Neural progenitor cell (in vitro differentiated cells): ENCODE measurements around the gene NEDD8. TPM values are rescaled to one million over a fixed set of nuclear protein-coding genes. Genes with fewer than 3 reads are reported as not detected.
"Not testable (repeated sequence)": the region's sequence is repeated elsewhere in the genome, so short reads cannot be mapped to it uniquely, and the experiment has no call there.

Source experiments
- DNase-seq: peaks from one replicate; pipeline ENCODE4 v3.0.0-alpha.2; 2016; ENCODE audit warnings: low spot score
- H2AFZ ChIP-seq: fragments of 200-600 bp; sonication (generic); replicated peaks from 2 replicates; pipeline ENCODE4 v1.6.1; 2016; ENCODE audit warnings: antibody characterized with exemption
- H3F3A ChIP-seq: fragments of 200-600 bp; sonication (generic); 2 replicates; pipeline ENCODE4 v1.6.1; 2016; ENCODE audit warnings: antibody characterized with exemption, low read depth
- H3K27ac ChIP-seq: fragments of 200-600 bp; sonication (generic); 2 replicates; pipeline ENCODE4 v1.5.1; 2016; ENCODE audit warnings: mild to moderate bottlenecking
- H3K27me3 ChIP-seq: fragments of 200-600 bp; sonication (generic); 2 replicates; pipeline ENCODE4 v1.6.1; 2016; ENCODE audit warnings: mild to moderate bottlenecking, moderate library complexity
- H3K36me3 ChIP-seq: fragments of 200-600 bp; sonication (generic); 2 replicates; pipeline ENCODE4 v1.5.1; 2016
- H3K4me1 ChIP-seq: fragments of 200-600 bp; sonication (generic); 2 replicates; pipeline ENCODE4 v1.6.1; 2016; ENCODE audit warnings: mixed run types
- H3K4me2 ChIP-seq: fragments of 200-600 bp; sonication (generic); 2 replicates; pipeline ENCODE4 v1.6.1; 2016
- H3K4me3 ChIP-seq: fragments of 200-600 bp; sonication (generic); 2 replicates; pipeline ENCODE4 v1.5.1; 2016
- H3K79me2 ChIP-seq: fragments of 200-600 bp; sonication (generic); 2 replicates; pipeline ENCODE4 v1.6.1; 2016; ENCODE audit warnings: low read depth
- H3K9ac ChIP-seq: fragments of 200-600 bp; sonication (generic); 2 replicates; pipeline ENCODE4 v1.6.1; 2016
- H3K9me3 ChIP-seq: fragments of 200-600 bp; sonication (generic); 2 replicates; pipeline ENCODE4 v1.5.1; 2016; ENCODE audit warnings: low read depth
- H4K20me1 ChIP-seq: fragments of 200-600 bp; sonication (generic); 2 replicates; pipeline ENCODE4 v1.6.1; 2016; ENCODE audit warnings: low read depth
- H3K27ac Mint-ChIP-seq: 3 replicates; pipeline ENCODE4 v1.8.0; 2021; ENCODE audit warnings: mixed read lengths
- H3K27me3 Mint-ChIP-seq: 2 replicates; pipeline ENCODE4 v1.8.0; 2022; ENCODE audit warnings: low read depth, mild to moderate bottlenecking, inconsistent platforms, moderate library complexity, mixed read lengths; ENCODE audit not compliant: insufficient read depth
- H3K36me3 Mint-ChIP-seq: 3 replicates; pipeline ENCODE4 v1.8.0; 2021; ENCODE audit warnings: mixed read lengths
- H3K4me1 Mint-ChIP-seq: 3 replicates; pipeline ENCODE4 v1.8.0; 2021; ENCODE audit warnings: mixed read lengths
- H3K4me3 Mint-ChIP-seq: 3 replicates; pipeline ENCODE4 v1.8.0; 2021; ENCODE audit warnings: mild to moderate bottlenecking, moderate library complexity, mixed read lengths
- H3K9me3 Mint-ChIP-seq: 3 replicates; pipeline ENCODE4 v1.8.0; 2020; ENCODE audit warnings: mixed read lengths
- CTCF ChIP-seq: fragments of 200-600 bp; sonication (generic); IDR thresholded peaks from 2 replicates; pipeline ENCODE4 v1.5.1; 2017; ENCODE audit warnings: antibody characterized with exemption, mild to moderate bottlenecking
- EZH2 ChIP-seq: fragments of 200-600 bp; sonication (generic); IDR thresholded peaks from 2 replicates; pipeline ENCODE4 v1.6.1; 2017; ENCODE audit warnings: antibody characterized with exemption, mild to moderate bottlenecking, moderate library complexity
- EZH2phosphoT487 ChIP-seq: fragments of 200-600 bp; sonication (generic); IDR thresholded peaks from 2 replicates; pipeline ENCODE4 v1.6.1; 2017; ENCODE audit warnings: antibody characterized with exemption
- total RNA-seq: library from RNA; depleted of rRNA; stranded (reverse); fragments of >200 nt; gene quantifications from 2 replicates; pipeline ENCODE4 v1.2.3, GENCODE V29; 2015; ENCODE audit warnings: low replicate concordance

NEDD8 gene
- total RNA-seq, 1 donor from 2014 or later: 220 TPM

GRCh38 chr14:24246765-24247212 lies 14.6 kb upstream of the NEDD8 start:
- no peak overlapping the region for H3K4me3 ChIP-seq
- peaks cover 3% of the 10 kb centered on the region for H3K27me3 Mint-ChIP-seq
- no peak overlapping the region for H3K9ac ChIP-seq
- no peak for DNase-seq
- no peak overlapping the region for H3K4me2 ChIP-seq
- H3K36me3 Mint-ChIP-seq: no peaks in the 10 kb centered on the region
- no peaks in the 10 kb centered on the region for H3K27me3 ChIP-seq
- H3K27ac Mint-ChIP-seq: peak overlapping the region; percentile 38
- H3K9me3 Mint-ChIP-seq: no peaks in the 10 kb centered on the region
- no peaks in the 10 kb centered on the region for H3K9me3 ChIP-seq
- H4K20me1 ChIP-seq: no peaks in the 10 kb centered on the region
- no peaks in the 10 kb centered on the region for H3K4me1 ChIP-seq
- TF ChIP-seq CTCF (no peak), EZH2phosphoT487 (no peak), EZH2 (no peak)
- no peak overlapping the region for H3K4me3 Mint-ChIP-seq
- H3F3A ChIP-seq: peaks cover 18% of the 10 kb centered on the region
- peaks cover 7% of the 10 kb centered on the region for H3K4me1 Mint-ChIP-seq
- H3K79me2 ChIP-seq: no peaks in the 10 kb centered on the region
- no peaks in the 10 kb centered on the region for H3K36me3 ChIP-seq
- no peak overlapping the region for H3K27ac ChIP-seq
- H2AFZ ChIP-seq: no peak overlapping the region

GRCh38 chr14:24245350-24245749 lies 13.2 kb upstream of the NEDD8 start:
- H3K9me3 ChIP-seq, H3K4me2 ChIP-seq, H4K20me1 ChIP-seq, H3K27me3 Mint-ChIP-seq, H3K9ac ChIP-seq, H2AFZ ChIP-seq, DNase-seq, H3K4me1 ChIP-seq, H3K27ac ChIP-seq, H3K36me3 Mint-ChIP-seq, H3K4me3 Mint-ChIP-seq, H3K36me3 ChIP-seq, H3K27me3 ChIP-seq, H3K9me3 Mint-ChIP-seq, H3K27ac Mint-ChIP-seq, H3K4me3 ChIP-seq: not testable (repeated sequence)
- Histone ChIP-seq H3F3A (peaks cover 18% of the 10 kb centered on the region), H3K79me2 (peaks cover 14% of the 10 kb centered on the region)
- peaks cover 14% of the 10 kb centered on the region for H3K4me1 Mint-ChIP-seq

GRCh38 chr14:24243336-24243836 lies 11.2 kb upstream of the NEDD8 start:
- peak overlapping the region; percentile 74 for H3K4me3 ChIP-seq
- peak overlapping the region; percentile 72 for H3K4me2 ChIP-seq
- TF ChIP-seq CTCF: no peak
- no peak for TF ChIP-seq EZH2
- TF ChIP-seq EZH2phosphoT487: no peak
- DNase-seq: no peak
- Mint-ChIP-seq H3K36me3 (peaks cover 8% of the 10 kb centered on the region), H3K27ac (peak overlapping the region; percentile 98), H3K9me3 (no peaks in the 10 kb centered on the region), H3K4me1 (peaks cover 17% of the 10 kb centered on the region), H3K4me3 (peak overlapping the region; percentile 91), H3K27me3 (peaks cover 2% of the 10 kb centered on the region)
- H2AFZ ChIP-seq: peak overlapping the region; percentile 45
- peaks cover 5% of the 10 kb centered on the region for H4K20me1 ChIP-seq
- H3K79me2 ChIP-seq: peaks cover 17% of the 10 kb centered on the region
- H3K27me3 ChIP-seq: no peaks in the 10 kb centered on the region
- peaks cover 18% of the 10 kb centered on the region for H3F3A ChIP-seq
- peaks cover 3% of the 10 kb centered on the region for H3K4me1 ChIP-seq
- H3K9me3 ChIP-seq: no peaks in the 10 kb centered on the region
- no peak overlapping the region for H3K27ac ChIP-seq
- H3K36me3 ChIP-seq: no peaks in the 10 kb centered on the region
- H3K9ac ChIP-seq: no peak overlapping the region

- Histone ChIP-seq H4K20me1 (peaks cover 5% of the 10 kb centered on the region), H3K27me3 (no peaks in the 10 kb centered on the region), H3K9me3 (no peaks in the 10 kb centered on the region), H2AFZ (peak overlapping the region; percentile 74), H3K4me2 (peak overlapping the region; percentile 72), H3K79me2 (peaks cover 17% of the 10 kb centered on the region), H3K4me3 (peak overlapping the region; percentile 74), H3K4me1 (peaks cover 3% of the 10 kb centered on the region), H3K36me3 (no peaks in the 10 kb centered on the region), H3K27ac (peak overlapping the region; percentile 87), H3K9ac (peak overlapping the region; percentile 57), H3F3A (peaks cover 18% of the 10 kb centered on the region)
- H3K4me3 Mint-ChIP-seq: peak overlapping the region; percentile 91
- peak; percentile 57 for TF ChIP-seq CTCF
- no peak for TF ChIP-seq EZH2phosphoT487
- peaks cover 2% of the 10 kb centered on the region for H3K27me3 Mint-ChIP-seq
- H3K36me3 Mint-ChIP-seq: peaks cover 18% of the 10 kb centered on the region
- H3K4me1 Mint-ChIP-seq: peaks cover 17% of the 10 kb centered on the region
- DNase-seq: peak; percentile 98
- no peak overlapping the region for H3K27ac Mint-ChIP-seq
- H3K9me3 Mint-ChIP-seq: no peaks in the 10 kb centered on the region
Observed at GRCh38 chr14:24241829-24242443, 9.8 kb upstream of the NEDD8 start.
